OCI-LY7 (cell line): Measurements from ENCODE around the gene OTUD3. TPM values are rescaled to one million over a fixed set of nuclear protein-coding genes. Genes with fewer than 3 reads are reported as not detected.

ENCODE experiments used
- BruUV-seq: library from RNA; stranded (reverse); fragments of 400-500 nt; replicated peaks from 2 replicates; lab custom pipeline; 2021; lab: Mats Ljungman, UMichigan
- CTCF ChIA-PET: fragments of 300-600 bp; sonication (Branson Sonifier 250); formaldehyde crosslinking; loops from one replicate; lab custom pipeline; 2022; ENCODE audit warnings: antibody characterized with exemption; ENCODE audit not compliant: unreplicated experiment; lab: Charles Lee
- POLR2A ChIA-PET: fragments of 300-600 bp; sonication (Branson Sonifier 250); formaldehyde crosslinking; loops from one replicate; lab custom pipeline; 2022; ENCODE audit warnings: antibody characterized with exemption; lab: Charles Lee
- DNase-seq: peaks from one replicate; pipeline ENCODE4 v3.0.0-alpha.2; 2015; ENCODE audit warnings: low spot score
- H2AFZ ChIP-seq: fragments of 200-600 bp; sonication (generic), shearing (Covaris generic); 2 replicates; pipeline ENCODE4 v1.6.1; 2014; ENCODE audit warnings: mild to moderate bottlenecking, antibody characterized with exemption, low read length, moderate library complexity
- H3K27ac ChIP-seq: fragments of 200-600 bp; sonication (generic); 2 replicates; pipeline ENCODE4 v1.5.1; 2014; ENCODE audit warnings: mixed run types, low read depth, mild to moderate bottlenecking, moderate library complexity, low read length, inconsistent platforms; ENCODE audit not compliant: poor library complexity, severe bottlenecking
- H3K36me3 ChIP-seq: fragments of 200-600 bp; sonication (generic); 2 replicates; pipeline ENCODE4 v1.6.1; 2014; ENCODE audit warnings: mild to moderate bottlenecking, antibody characterized with exemption, low read length, moderate library complexity, mixed read lengths; ENCODE audit not compliant: insufficient read depth
- H3K4me1 ChIP-seq: fragments of 200-600 bp; sonication (generic); 2 replicates; pipeline ENCODE4 v1.5.1; 2014; ENCODE audit warnings: mild to moderate bottlenecking, low read length; ENCODE audit not compliant: insufficient read depth, poor library complexity, severe bottlenecking
- H3K4me2 ChIP-seq: fragments of 200-600 bp; sonication (generic); 2 replicates; pipeline ENCODE4 v1.6.1; 2014; ENCODE audit warnings: mild to moderate bottlenecking, low read length
- H3K4me3 ChIP-seq: fragments of 200-600 bp; sonication (generic); 2 replicates; pipeline ENCODE4 v1.5.1; 2014; ENCODE audit warnings: mild to moderate bottlenecking, low read depth, low read length; ENCODE audit not compliant: poor library complexity, severe bottlenecking
- H3K79me2 ChIP-seq: fragments of 200-600 bp; sonication (generic); 2 replicates; pipeline ENCODE4 v1.6.1; 2016; ENCODE audit warnings: low read depth, mild to moderate bottlenecking, low read length, moderate library complexity, mixed read lengths; ENCODE audit not compliant: insufficient read depth
- H3K9me2 ChIP-seq: fragments of 200-600 bp; sonication (generic); 2 replicates; pipeline ENCODE4 v1.6.1; 2016; ENCODE audit warnings: mild to moderate bottlenecking, low read length, mixed read lengths; ENCODE audit not compliant: insufficient read depth
- H3K9me3 ChIP-seq: fragments of 200-600 bp; sonication (generic); 2 replicates; pipeline ENCODE4 v1.6.1; 2014; ENCODE audit warnings: mild to moderate bottlenecking, mixed run types, low read length, mixed read lengths
- H4K20me1 ChIP-seq: fragments of 200-600 bp; sonication (generic); 2 replicates; pipeline ENCODE4 v1.6.1; 2014; ENCODE audit warnings: mild to moderate bottlenecking, antibody characterized with exemption, low read length, moderate library complexity, mixed read lengths; ENCODE audit not compliant: insufficient read depth
- EZH2phosphoT487 ChIP-seq: fragments of 200-600 bp; sonication (generic); IDR thresholded peaks from 2 replicates; pipeline ENCODE4 v1.6.1; 2018; ENCODE audit warnings: low read depth, borderline replicate concordance, mild to moderate bottlenecking, mixed run types, antibody characterized with exemption, low read length, moderate library complexity, mixed read lengths
- intact Hi-C: fragments of 100-400 bp; cut with micrococcal nuclease; formaldehyde crosslinking; loops from one replicate; pipeline ENCODE4 v1.10.0; 2022; ENCODE audit not compliant: unreplicated experiment
- total RNA-seq, 2 experiments: library from RNA; depleted of rRNA in 1 of 2; stranded (reverse); fragments of >200 nt in 1 of 2; shearing (Covaris generic) in 1 of 2; gene quantifications; 2 replicates each; pipeline ENCODE4 v1.2.3, GENCODE V29; 2014 to 2022
- TF ChIP-seq, protein P1 (sequence below): fragments of 200-600 bp; sonication (generic); conservative IDR thresholded peaks from 2 replicates; pipeline ENCODE4 v1.5.1; 2014; ENCODE audit warnings: mild to moderate bottlenecking, antibody characterized with exemption, low read length, moderate library complexity, mixed read lengths

OTUD3 gene
- total RNA-seq, 2 experiments from 2014 or later: 7.3 to 14.7 TPM

- H3K4me3 ChIP-seq: no peak overlapping the region
- no peak overlapping the region for H3K4me2 ChIP-seq
- no peaks in the 10 kb centered on the region for H4K20me1 ChIP-seq
- H3K9me2 ChIP-seq: no peaks in the 10 kb centered on the region
- H3K27ac ChIP-seq: no peak overlapping the region
- intact Hi-C loops: no loop called here
- no peaks in the 10 kb centered on the region for H3K9me3 ChIP-seq
- H3K79me2 ChIP-seq: no peaks in the 10 kb centered on the region
- H3K4me1 ChIP-seq: no peaks in the 10 kb centered on the region
- no TSS peak for BruUV-seq
- ChIA-PET CTCF (no interaction called here), POLR2A (interaction anchor here (0.7 kb wide), 1 partner anchor 195 kb away, joined by 3 read pairs; no protein-coding TSS in a partner anchor)
- no peaks in the 10 kb centered on the region for H3K36me3 ChIP-seq
- H2AFZ ChIP-seq: no peak overlapping the region
- no peak for DNase-seq
- TF ChIP-seq, protein P1, sequence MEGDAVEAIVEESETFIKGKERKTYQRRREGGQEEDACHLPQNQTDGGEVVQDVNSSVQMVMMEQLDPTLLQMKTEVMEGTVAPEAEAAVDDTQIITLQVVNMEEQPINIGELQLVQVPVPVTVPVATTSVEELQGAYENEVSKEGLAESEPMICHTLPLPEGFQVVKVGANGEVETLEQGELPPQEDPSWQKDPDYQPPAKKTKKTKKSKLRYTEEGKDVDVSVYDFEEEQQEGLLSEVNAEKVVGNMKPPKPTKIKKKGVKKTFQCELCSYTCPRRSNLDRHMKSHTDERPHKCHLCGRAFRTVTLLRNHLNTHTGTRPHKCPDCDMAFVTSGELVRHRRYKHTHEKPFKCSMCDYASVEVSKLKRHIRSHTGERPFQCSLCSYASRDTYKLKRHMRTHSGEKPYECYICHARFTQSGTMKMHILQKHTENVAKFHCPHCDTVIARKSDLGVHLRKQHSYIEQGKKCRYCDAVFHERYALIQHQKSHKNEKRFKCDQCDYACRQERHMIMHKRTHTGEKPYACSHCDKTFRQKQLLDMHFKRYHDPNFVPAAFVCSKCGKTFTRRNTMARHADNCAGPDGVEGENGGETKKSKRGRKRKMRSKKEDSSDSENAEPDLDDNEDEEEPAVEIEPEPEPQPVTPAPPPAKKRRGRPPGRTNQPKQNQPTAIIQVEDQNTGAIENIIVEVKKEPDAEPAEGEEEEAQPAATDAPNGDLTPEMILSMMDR: no peak
- no peak for TF ChIP-seq EZH2phosphoT487
These were observed 50.7 kb downstream of the OTUD3 start for GRCh38 chr1:19932866-19933265.

- Histone ChIP-seq H3K4me3 (no peak overlapping the region), H3K9me3 (no peaks in the 10 kb centered on the region), H3K27ac (no peak overlapping the region), H3K4me2 (no peak overlapping the region), H3K79me2 (no peaks in the 10 kb centered on the region), H3K9me2 (no peaks in the 10 kb centered on the region), H4K20me1 (no peaks in the 10 kb centered on the region), H3K4me1 (no peaks in the 10 kb centered on the region), H3K36me3 (no peaks in the 10 kb centered on the region), H2AFZ (no peak overlapping the region)
- CTCF ChIA-PET: interaction anchor here (0.5 kb wide), 1 partner anchor 1075 kb away, joined by 4 read pairs; no protein-coding TSS in a partner anchor
- BruUV-seq: no TSS peak
- TF ChIP-seq, protein P1: no peak
- TF ChIP-seq EZH2phosphoT487: no peak
- intact Hi-C loops: no loop called here
- no peak for DNase-seq
- POLR2A ChIA-PET: no interaction called here
These were observed 52.1 kb downstream of the OTUD3 start for GRCh38 chr1:19934336-19934735.

GRCh38 chr1:19936061-19936750 is 54.0 kb downstream of the OTUD3 start:
- Histone ChIP-seq H3K4me1 (no peaks in the 10 kb centered on the region), H3K4me2 (no peak overlapping the region), H3K27ac (no peak overlapping the region), H3K79me2 (no peaks in the 10 kb centered on the region), H3K9me3 (no peaks in the 10 kb centered on the region), H3K9me2 (no peaks in the 10 kb centered on the region), H3K36me3 (no peaks in the 10 kb centered on the region), H2AFZ (no peak overlapping the region), H3K4me3 (no peak overlapping the region), H4K20me1 (no peaks in the 10 kb centered on the region)
- ChIA-PET POLR2A (no interaction called here), CTCF (no interaction called here)
- intact Hi-C loops: no loop called here
- no TSS peak for BruUV-seq
- no peak for TF ChIP-seq EZH2phosphoT487
- TF ChIP-seq, protein P1: no peak
- no peak for DNase-seq
